ENCODE data around the gene NCEH1. TPM values are rescaled to one million over a fixed set of nuclear protein-coding genes. Genes with fewer than 3 reads are reported as not detected.
"Not testable (repeated sequence)": the region's sequence is repeated elsewhere in the genome, so short reads cannot be mapped to it uniquely, and the experiment has no call there.

The NCEH1 gene
- total RNA-seq, 2 donors from 2014 or later, result 6.9 to 18.5 TPM

GRCh38 chr3:172717493-172718088, 6.7 kb upstream of the NCEH1 start:
- no peak overlapping the region for H3K4me3 Mint-ChIP-seq
- peaks cover 4% of the 10 kb centered on the region for H3K27me3 Mint-ChIP-seq
- no peaks in the 10 kb centered on the region for H3K9me3 Mint-ChIP-seq
- no peaks in the 10 kb centered on the region for H3K4me1 Mint-ChIP-seq
- peak; percentile 43 for ATAC-seq (replicated peaks)
- no peaks in the 10 kb centered on the region for H3K36me3 Mint-ChIP-seq (ENCODE audit: low read depth)
- H3K27ac Mint-ChIP-seq, result no peak overlapping the region

GRCh38 chr3:172716476-172716875, 5.6 kb upstream of the NCEH1 start:
- Mint-ChIP-seq H3K36me3 (ENCODE audit: low read depth) (no peaks in the 10 kb centered on the region), H3K27ac (no peak overlapping the region), H3K4me1 (no peaks in the 10 kb centered on the region), H3K27me3 (peaks cover 4% of the 10 kb centered on the region), H3K4me3 (no peak overlapping the region), H3K9me3 (no peaks in the 10 kb centered on the region)
- no peak for ATAC-seq (replicated peaks)

GRCh38 chr3:172713316-172713715, 2.4 kb upstream of the NCEH1 start:
- Mint-ChIP-seq H3K4me1 (no peaks in the 10 kb centered on the region), H3K36me3 (ENCODE audit: low read depth) (no peaks in the 10 kb centered on the region), H3K27me3 (no peaks in the 10 kb centered on the region), H3K9me3 (no peaks in the 10 kb centered on the region), H3K4me3 (no peak overlapping the region), H3K27ac (no peak overlapping the region)
- no peak for ATAC-seq (replicated peaks)

- no peaks in the 10 kb centered on the region for H3K27me3 Mint-ChIP-seq
- no peaks in the 10 kb centered on the region for H3K9me3 Mint-ChIP-seq
- ATAC-seq (replicated peaks), result no peak
- H3K4me1 Mint-ChIP-seq, result no peaks in the 10 kb centered on the region
- H3K36me3 Mint-ChIP-seq (ENCODE audit: low read depth), result no peaks in the 10 kb centered on the region
- H3K27ac Mint-ChIP-seq, result peak overlapping the region; percentile 86
- H3K4me3 Mint-ChIP-seq, result peak overlapping the region; percentile 98
Observed at GRCh38 chr3:172711454-172711795, 558 bp upstream of the NCEH1 start.

- peak overlapping the region; percentile 98 for H3K4me3 Mint-ChIP-seq
- H3K9me3 Mint-ChIP-seq, result no peaks in the 10 kb centered on the region
- H3K27ac Mint-ChIP-seq, result peak overlapping the region; percentile 86
- H3K36me3 Mint-ChIP-seq (ENCODE audit: low read depth), result no peaks in the 10 kb centered on the region
- no peaks in the 10 kb centered on the region for H3K27me3 Mint-ChIP-seq
- H3K4me1 Mint-ChIP-seq, result no peaks in the 10 kb centered on the region
- ATAC-seq (replicated peaks), result peak; percentile 9
Observed at GRCh38 chr3:172709774-172710663, 848 bp downstream of the NCEH1 start.

GRCh38 chr3:172708921-172709773, 1.7 kb downstream of the NCEH1 start:
- no peak for ATAC-seq (replicated peaks)
- H3K4me1 Mint-ChIP-seq, result peaks cover 2% of the 10 kb centered on the region
- no peaks in the 10 kb centered on the region for H3K27me3 Mint-ChIP-seq
- no peaks in the 10 kb centered on the region for H3K36me3 Mint-ChIP-seq (ENCODE audit: low read depth)
- no peaks in the 10 kb centered on the region for H3K9me3 Mint-ChIP-seq
- no peak overlapping the region for H3K27ac Mint-ChIP-seq
- H3K4me3 Mint-ChIP-seq, result peak overlapping the region; percentile 98

- no peak for ATAC-seq (replicated peaks)
- H3K27ac Mint-ChIP-seq, result no peak overlapping the region
- H3K36me3 Mint-ChIP-seq (ENCODE audit: low read depth), result no peaks in the 10 kb centered on the region
- H3K4me1 Mint-ChIP-seq, result peaks cover 6% of the 10 kb centered on the region
- H3K4me3 Mint-ChIP-seq, result no peak overlapping the region
- H3K27me3 Mint-ChIP-seq, result no peaks in the 10 kb centered on the region
- no peaks in the 10 kb centered on the region for H3K9me3 Mint-ChIP-seq
Observed at GRCh38 chr3:172707967-172708366, 2.9 kb downstream of the NCEH1 start.

GRCh38 chr3:172707030-172707429, 3.8 kb downstream of the NCEH1 start:
- no peak overlapping the region for H3K4me3 Mint-ChIP-seq
- no peak overlapping the region for H3K27ac Mint-ChIP-seq
- H3K4me1 Mint-ChIP-seq, result peaks cover 6% of the 10 kb centered on the region
- no peaks in the 10 kb centered on the region for H3K36me3 Mint-ChIP-seq (ENCODE audit: low read depth)
- ATAC-seq (replicated peaks), result no peak
- no peaks in the 10 kb centered on the region for H3K27me3 Mint-ChIP-seq
- H3K9me3 Mint-ChIP-seq, result no peaks in the 10 kb centered on the region

GRCh38 chr3:172705170-172705569, 5.7 kb downstream of the NCEH1 start:
- no peak overlapping the region for H3K4me3 Mint-ChIP-seq
- H3K36me3 Mint-ChIP-seq (ENCODE audit: low read depth), result no peaks in the 10 kb centered on the region
- H3K4me1 Mint-ChIP-seq, result peaks cover 6% of the 10 kb centered on the region
- H3K9me3 Mint-ChIP-seq, result no peaks in the 10 kb centered on the region
- no peak for ATAC-seq (replicated peaks)
- H3K27me3 Mint-ChIP-seq, result no peaks in the 10 kb centered on the region
- no peak overlapping the region for H3K27ac Mint-ChIP-seq

GRCh38 chr3:172704001-172704400, 6.9 kb downstream of the NCEH1 start:
- ATAC-seq (replicated peaks), result no peak
- Mint-ChIP-seq H3K27me3 (no peaks in the 10 kb centered on the region), H3K9me3 (no peaks in the 10 kb centered on the region), H3K36me3 (ENCODE audit: low read depth) (no peaks in the 10 kb centered on the region), H3K27ac (no peak overlapping the region), H3K4me1 (peaks cover 6% of the 10 kb centered on the region), H3K4me3 (no peak overlapping the region)

GRCh38 chr3:172702731-172703130, 8.1 kb downstream of the NCEH1 start:
- H3K27me3 Mint-ChIP-seq; ATAC-seq (replicated peaks); H3K9me3 Mint-ChIP-seq; H3K27ac Mint-ChIP-seq; H3K4me3 Mint-ChIP-seq; H3K36me3 Mint-ChIP-seq (ENCODE audit: low read depth); H3K4me1 Mint-ChIP-seq: not testable (repeated sequence)

- H3K4me1 Mint-ChIP-seq, result peaks cover 6% of the 10 kb centered on the region
Observed at GRCh38 chr3:172702256-172702655, 8.6 kb downstream of the NCEH1 start.

GRCh38 chr3:172701751-172702150, 9.1 kb downstream of the NCEH1 start:
- ATAC-seq (replicated peaks), result no peak
- peaks cover 6% of the 10 kb centered on the region for H3K4me1 Mint-ChIP-seq
- H3K36me3 Mint-ChIP-seq (ENCODE audit: low read depth), result no peaks in the 10 kb centered on the region
- peak overlapping the region; percentile 3 for H3K27ac Mint-ChIP-seq
- no peaks in the 10 kb centered on the region for H3K9me3 Mint-ChIP-seq
- no peak overlapping the region for H3K4me3 Mint-ChIP-seq
- no peaks in the 10 kb centered on the region for H3K27me3 Mint-ChIP-seq

More at GRCh38 chr3:172702256-172702655, 8.6 kb downstream of the NCEH1 start:
- Mint-ChIP-seq H3K27me3 (no peaks in the 10 kb centered on the region), H3K9me3 (no peaks in the 10 kb centered on the region), H3K36me3 (ENCODE audit: low read depth) (no peaks in the 10 kb centered on the region), H3K4me3 (no peak overlapping the region), H3K27ac (peak overlapping the region; percentile 3)
- no peak for ATAC-seq (replicated peaks)

GRCh38 chr3:172700936-172701455, 9.9 kb downstream of the NCEH1 start:
- peaks cover 6% of the 10 kb centered on the region for H3K4me1 Mint-ChIP-seq
- ATAC-seq (replicated peaks), result no peak
- H3K27me3 Mint-ChIP-seq, result no peaks in the 10 kb centered on the region
- no peaks in the 10 kb centered on the region for H3K36me3 Mint-ChIP-seq (ENCODE audit: low read depth)
- no peaks in the 10 kb centered on the region for H3K9me3 Mint-ChIP-seq
- no peak overlapping the region for H3K27ac Mint-ChIP-seq
- no peak overlapping the region for H3K4me3 Mint-ChIP-seq
